Smooth muscle cell (in vitro differentiated cells): ENCODE measurements around the gene PAPPA2. TPM values are rescaled to one million over a fixed set of nuclear protein-coding genes. Genes with fewer than 3 reads are reported as not detected.

Experiments used
- DNase-seq: peaks from one replicate; lab custom pipeline; 2025; ENCODE audit not compliant: unreplicated experiment; lab: John Stamatoyannopoulos, UW
- H2AFZ ChIP-seq: fragments of 200-600 bp; sonication (generic); 2 replicates; pipeline ENCODE4 v1.6.0; 2016; ENCODE audit warnings: antibody characterized with exemption, low read depth, mild to moderate bottlenecking
- H3F3A ChIP-seq: fragments of 200-600 bp; sonication (generic); 2 replicates; pipeline ENCODE4 v1.6.0; 2017; ENCODE audit warnings: antibody characterized with exemption, low read depth
- H3K27ac ChIP-seq: fragments of 200-600 bp; sonication (generic); 2 replicates; pipeline ENCODE4 v1.5.1; 2016; ENCODE audit warnings: low read depth, mild to moderate bottlenecking
- H3K27me3 ChIP-seq: fragments of 200-600 bp; sonication (generic); 2 replicates; pipeline ENCODE4 v1.6.1; 2016; ENCODE audit warnings: low read depth, mild to moderate bottlenecking
- H3K36me3 ChIP-seq: fragments of 200-600 bp; sonication (generic); 2 replicates; pipeline ENCODE4 v1.5.1; 2016; ENCODE audit warnings: low read depth
- H3K4me1 ChIP-seq: fragments of 200-600 bp; sonication (generic); 2 replicates; pipeline ENCODE4 v1.5.1; 2016; ENCODE audit warnings: low read depth
- H3K4me2 ChIP-seq: fragments of 200-600 bp; sonication (generic); 2 replicates; pipeline ENCODE4 v1.6.0; 2016; ENCODE audit warnings: mild to moderate bottlenecking
- H3K4me3 ChIP-seq: fragments of 200-600 bp; sonication (generic); 2 replicates; pipeline ENCODE4 v1.5.1; 2016; ENCODE audit warnings: mild to moderate bottlenecking
- H3K79me2 ChIP-seq: fragments of 200-600 bp; sonication (generic); 2 replicates; pipeline ENCODE4 v1.6.0; 2016; ENCODE audit warnings: low read depth, mild to moderate bottlenecking
- H3K9ac ChIP-seq: fragments of 200-600 bp; sonication (generic); 2 replicates; pipeline ENCODE4 v1.6.0; 2016; ENCODE audit warnings: low read depth
- H3K9me3 ChIP-seq: fragments of 200-600 bp; sonication (generic); replicated peaks from 2 replicates; pipeline ENCODE4 v1.5.1; 2016; ENCODE audit warnings: low read depth
- H4K20me1 ChIP-seq: fragments of 200-600 bp; sonication (generic); 2 replicates; pipeline ENCODE4 v1.6.0; 2016; ENCODE audit warnings: low read depth
- WGBS: methylation state at CpG from one replicate; pipeline ENCODE4 v1.1.7; 2016; ENCODE audit warnings: low lambda C conversion rate; 5-methylcytosine and 5-hydroxymethylcytosine counted together
- polyA plus RNA-seq: library from polyadenylated mRNA; unstranded; fragments of >200 nt; fragmentation: Nextera tagmentation; extraction: Ambion mirVana; gene quantifications from 2 replicates; pipeline ENCODE4 v1.2.1, GENCODE V29; 2016
- total RNA-seq: library from RNA; depleted of rRNA; stranded (reverse); fragments of >200 nt; gene quantifications from 2 replicates; pipeline ENCODE4 v1.2.3, GENCODE V29; 2014
- TF ChIP-seq, protein P1 (sequence below): fragments of 200-600 bp; sonication (generic); IDR thresholded peaks from 2 replicates; pipeline ENCODE4 v1.5.1; 2017; ENCODE audit warnings: borderline replicate concordance, mild to moderate bottlenecking, antibody characterized with exemption; ENCODE audit not compliant: insufficient read depth, poor library complexity, severe bottlenecking

PAPPA2 gene
- total and polyA plus RNA-seq, 2 experiments from 2014 or later: 0.03 to 0.27 TPM

- Histone ChIP-seq H3K27me3 (peaks cover 19% of the 10 kb centered on the region), H3K27ac (no peak overlapping the region), H3K79me2 (no peaks in the 10 kb centered on the region), H2AFZ (no peak overlapping the region), H4K20me1 (no peaks in the 10 kb centered on the region), H3K9ac (no peak overlapping the region), H3K36me3 (no peaks in the 10 kb centered on the region), H3K4me2 (no peak overlapping the region), H3K4me3 (no peak overlapping the region), H3F3A (no peaks in the 10 kb centered on the region), H3K9me3 (no peaks in the 10 kb centered on the region), H3K4me1 (no peaks in the 10 kb centered on the region)
- no peak for DNase-seq
- 53% methylated on average over 3 of the region's 3 CpGs for WGBS
- TF ChIP-seq, protein P1, sequence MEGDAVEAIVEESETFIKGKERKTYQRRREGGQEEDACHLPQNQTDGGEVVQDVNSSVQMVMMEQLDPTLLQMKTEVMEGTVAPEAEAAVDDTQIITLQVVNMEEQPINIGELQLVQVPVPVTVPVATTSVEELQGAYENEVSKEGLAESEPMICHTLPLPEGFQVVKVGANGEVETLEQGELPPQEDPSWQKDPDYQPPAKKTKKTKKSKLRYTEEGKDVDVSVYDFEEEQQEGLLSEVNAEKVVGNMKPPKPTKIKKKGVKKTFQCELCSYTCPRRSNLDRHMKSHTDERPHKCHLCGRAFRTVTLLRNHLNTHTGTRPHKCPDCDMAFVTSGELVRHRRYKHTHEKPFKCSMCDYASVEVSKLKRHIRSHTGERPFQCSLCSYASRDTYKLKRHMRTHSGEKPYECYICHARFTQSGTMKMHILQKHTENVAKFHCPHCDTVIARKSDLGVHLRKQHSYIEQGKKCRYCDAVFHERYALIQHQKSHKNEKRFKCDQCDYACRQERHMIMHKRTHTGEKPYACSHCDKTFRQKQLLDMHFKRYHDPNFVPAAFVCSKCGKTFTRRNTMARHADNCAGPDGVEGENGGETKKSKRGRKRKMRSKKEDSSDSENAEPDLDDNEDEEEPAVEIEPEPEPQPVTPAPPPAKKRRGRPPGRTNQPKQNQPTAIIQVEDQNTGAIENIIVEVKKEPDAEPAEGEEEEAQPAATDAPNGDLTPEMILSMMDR: no peak
Observed at GRCh38 chr1:176541663-176542062, 78.7 kb downstream of the PAPPA2 start.

DNA sequence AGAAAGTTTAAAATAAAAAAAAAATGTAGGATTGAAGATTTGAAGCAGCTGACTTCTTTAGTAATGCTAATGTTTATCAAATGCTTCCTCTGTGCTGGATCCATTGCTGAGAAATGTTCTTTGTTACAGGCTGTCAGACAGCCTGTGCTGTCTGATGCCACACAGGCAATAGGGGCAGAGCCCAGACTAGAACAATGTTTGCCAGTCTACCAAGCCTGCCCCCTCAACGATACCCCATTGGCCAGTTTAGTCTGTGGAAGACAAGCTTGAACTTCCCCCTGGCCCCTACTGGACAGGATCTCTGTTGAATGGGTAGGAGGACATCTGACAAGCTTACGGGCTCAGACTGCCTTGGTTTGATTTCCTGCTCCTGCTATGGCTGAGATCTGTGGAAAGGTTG is 79.4 kb downstream of the PAPPA2 start:
- Histone ChIP-seq H3F3A (no peaks in the 10 kb centered on the region), H3K4me1 (no peaks in the 10 kb centered on the region), H3K9me3 (no peaks in the 10 kb centered on the region), H2AFZ (no peak overlapping the region), H3K4me2 (no peak overlapping the region), H4K20me1 (no peaks in the 10 kb centered on the region), H3K27ac (no peak overlapping the region), H3K79me2 (no peaks in the 10 kb centered on the region), H3K36me3 (no peaks in the 10 kb centered on the region), H3K27me3 (peaks cover 19% of the 10 kb centered on the region), H3K9ac (no peak overlapping the region), H3K4me3 (no peak overlapping the region)
- TF ChIP-seq, protein P1: no peak
- 90% methylated on average over 2 of the region's 2 CpGs for WGBS
- no peak for DNase-seq

GRCh38 chr1:176543360-176544129 is 80.6 kb downstream of the PAPPA2 start:
- no peaks in the 10 kb centered on the region for H3K9me3 ChIP-seq
- H3K4me1 ChIP-seq: no peaks in the 10 kb centered on the region
- TF ChIP-seq, protein P1: no peak
- no peaks in the 10 kb centered on the region for H4K20me1 ChIP-seq
- no peak overlapping the region for H3K4me2 ChIP-seq
- H3K27ac ChIP-seq: no peak overlapping the region
- no peaks in the 10 kb centered on the region for H3K79me2 ChIP-seq
- H3K4me3 ChIP-seq: no peak overlapping the region
- no peak overlapping the region for H2AFZ ChIP-seq
- no peaks in the 10 kb centered on the region for H3K36me3 ChIP-seq
- H3K9ac ChIP-seq: no peak overlapping the region
- H3F3A ChIP-seq: no peaks in the 10 kb centered on the region
- 92% methylated on average over 2 of the region's 2 CpGs for WGBS
- H3K27me3 ChIP-seq: peaks cover 30% of the 10 kb centered on the region
- no peak for DNase-seq

DNA sequence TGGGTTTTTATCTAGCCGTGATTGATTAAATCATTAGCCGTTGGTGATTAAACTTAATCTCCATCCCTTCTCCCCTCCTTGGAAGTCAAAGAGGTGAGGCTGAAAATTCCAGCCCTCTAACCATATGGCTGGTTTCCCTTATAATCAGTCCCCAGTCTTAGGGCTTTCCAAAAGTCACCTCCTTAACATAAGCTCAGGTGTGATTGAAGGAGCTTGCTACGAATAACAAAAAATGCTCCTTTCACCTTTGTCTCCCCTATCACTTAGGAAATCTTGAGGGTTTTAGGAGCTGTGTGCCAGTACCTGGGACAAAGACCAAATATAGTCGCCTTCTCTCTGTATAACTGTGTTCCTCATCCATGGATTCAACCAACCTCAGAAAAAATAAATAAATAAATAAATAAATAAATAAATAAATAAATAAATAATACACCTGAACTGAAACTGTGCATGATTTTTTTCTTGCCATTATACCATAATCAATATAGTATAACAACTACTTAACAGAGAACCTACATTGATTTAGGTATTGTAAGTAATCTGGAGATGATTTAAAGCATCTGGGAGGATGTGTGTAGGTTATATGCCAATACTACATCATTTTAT is 82.2 kb downstream of the PAPPA2 start:
- Histone ChIP-seq H3K4me3 (no peak overlapping the region), H3K79me2 (no peaks in the 10 kb centered on the region), H3F3A (no peaks in the 10 kb centered on the region), H3K9me3 (no peaks in the 10 kb centered on the region), H3K27me3 (peaks cover 45% of the 10 kb centered on the region), H4K20me1 (no peaks in the 10 kb centered on the region), H2AFZ (no peak overlapping the region), H3K36me3 (no peaks in the 10 kb centered on the region), H3K4me1 (no peaks in the 10 kb centered on the region), H3K27ac (no peak overlapping the region), H3K4me2 (no peak overlapping the region), H3K9ac (no peak overlapping the region)
- no peak for DNase-seq
- WGBS: 88% methylated on average over 4 of the region's 4 CpGs
- TF ChIP-seq, protein P1: no peak
